Measurements from ENCODE around the gene NLGN1. TPM values are rescaled to one million over a fixed set of nuclear protein-coding genes. Genes with fewer than 3 reads are reported as not detected.

NLGN1 gene
- total RNA-seq, 1 experiment from 2014 or later = not detected

DNA sequence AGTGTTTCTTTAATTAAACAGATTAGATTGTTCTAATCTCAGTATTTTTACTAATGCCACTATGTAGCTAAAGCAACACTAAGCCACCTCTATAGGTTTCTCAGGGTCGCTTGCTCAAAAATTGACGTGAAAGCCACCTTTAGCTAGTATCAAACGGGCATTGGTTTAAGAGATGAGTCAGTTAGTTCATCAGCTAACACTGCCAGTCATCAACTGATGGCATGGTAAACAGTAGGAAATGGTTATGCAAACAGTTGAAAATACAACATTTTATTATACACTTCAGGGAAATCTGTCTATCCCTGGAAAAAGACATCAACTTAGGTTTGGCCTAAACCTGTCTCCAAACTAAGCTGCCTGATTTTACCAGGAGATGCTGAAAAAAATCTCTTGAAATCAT is 879.3 kb downstream of the NLGN1 start:
- intact Hi-C loops (cut with micrococcal nuclease) = no loop called here
- POLR2A ChIA-PET = no interaction called here
- H3K4me1 Mint-ChIP-seq (ENCODE audit: insufficient read depth, unreplicated experiment) = no peaks in the 10 kb centered on the region

DNA sequence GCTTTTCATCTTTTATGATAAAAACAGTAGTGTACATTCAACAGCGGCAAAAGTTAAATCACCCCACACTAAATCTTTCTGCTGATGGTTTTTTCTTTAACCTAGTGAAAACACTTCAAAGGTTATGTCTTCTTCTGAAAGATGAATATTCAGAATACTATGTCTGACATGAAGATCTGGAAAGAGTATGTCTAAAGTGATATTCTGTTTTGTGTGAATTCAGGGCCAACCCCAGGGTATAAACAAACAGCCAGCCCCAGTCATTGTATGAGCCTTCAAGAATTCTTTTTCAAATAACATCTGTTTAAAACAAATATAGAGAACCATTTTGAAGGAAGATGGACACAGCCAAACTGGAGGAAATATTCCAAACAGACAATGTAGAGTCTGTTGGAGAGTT is 880.5 kb downstream of the NLGN1 start:
- no peak for DNase-seq (ENCODE audit: unreplicated experiment)
- intact Hi-C loops (cut with micrococcal nuclease) = no loop called here
- Mint-ChIP-seq H3K4me3 (ENCODE audit: unreplicated experiment) (no peak overlapping the region), H3K9me3 (ENCODE audit: unreplicated experiment) (no peaks in the 10 kb centered on the region), H3K27me3 (ENCODE audit: insufficient read depth, unreplicated experiment) (no peaks in the 10 kb centered on the region), H3K27ac (ENCODE audit: low read depth, unreplicated experiment) (no peak overlapping the region), H3K4me1 (ENCODE audit: insufficient read depth, unreplicated experiment) (no peaks in the 10 kb centered on the region), H3K36me3 (ENCODE audit: insufficient read depth, unreplicated experiment) (no peaks in the 10 kb centered on the region)
- POLR2A ChIA-PET = no interaction called here
- TF ChIP-seq, protein P1, sequence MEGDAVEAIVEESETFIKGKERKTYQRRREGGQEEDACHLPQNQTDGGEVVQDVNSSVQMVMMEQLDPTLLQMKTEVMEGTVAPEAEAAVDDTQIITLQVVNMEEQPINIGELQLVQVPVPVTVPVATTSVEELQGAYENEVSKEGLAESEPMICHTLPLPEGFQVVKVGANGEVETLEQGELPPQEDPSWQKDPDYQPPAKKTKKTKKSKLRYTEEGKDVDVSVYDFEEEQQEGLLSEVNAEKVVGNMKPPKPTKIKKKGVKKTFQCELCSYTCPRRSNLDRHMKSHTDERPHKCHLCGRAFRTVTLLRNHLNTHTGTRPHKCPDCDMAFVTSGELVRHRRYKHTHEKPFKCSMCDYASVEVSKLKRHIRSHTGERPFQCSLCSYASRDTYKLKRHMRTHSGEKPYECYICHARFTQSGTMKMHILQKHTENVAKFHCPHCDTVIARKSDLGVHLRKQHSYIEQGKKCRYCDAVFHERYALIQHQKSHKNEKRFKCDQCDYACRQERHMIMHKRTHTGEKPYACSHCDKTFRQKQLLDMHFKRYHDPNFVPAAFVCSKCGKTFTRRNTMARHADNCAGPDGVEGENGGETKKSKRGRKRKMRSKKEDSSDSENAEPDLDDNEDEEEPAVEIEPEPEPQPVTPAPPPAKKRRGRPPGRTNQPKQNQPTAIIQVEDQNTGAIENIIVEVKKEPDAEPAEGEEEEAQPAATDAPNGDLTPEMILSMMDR (IDR thresholded peaks at IDR 0.05; ENCODE audit: unreplicated experiment) = no peak
- CTCF ChIA-PET = interaction anchor here (0.5 kb wide), 1 partner anchor 24 kb away, joined by 3 read pairs; no protein-coding TSS in a partner anchor
- BruUV-seq (replicated peaks) = no TSS peak

More for the DNA sequence above, 879.3 kb downstream of the NLGN1 start:
- no peak overlapping the region for H3K4me3 Mint-ChIP-seq (ENCODE audit: unreplicated experiment)
- H3K27ac Mint-ChIP-seq (ENCODE audit: low read depth, unreplicated experiment) = no peak overlapping the region
- no TSS peak for BruUV-seq (replicated peaks)
- no peaks in the 10 kb centered on the region for H3K27me3 Mint-ChIP-seq (ENCODE audit: insufficient read depth, unreplicated experiment)
- no peak for DNase-seq (ENCODE audit: unreplicated experiment)
- TF ChIP-seq, protein P1 (IDR thresholded peaks at IDR 0.05; ENCODE audit: unreplicated experiment) = no peak
- H3K9me3 Mint-ChIP-seq (ENCODE audit: unreplicated experiment) = no peaks in the 10 kb centered on the region
- H3K36me3 Mint-ChIP-seq (ENCODE audit: insufficient read depth, unreplicated experiment) = no peaks in the 10 kb centered on the region
- CTCF ChIA-PET = no interaction called here

DNA sequence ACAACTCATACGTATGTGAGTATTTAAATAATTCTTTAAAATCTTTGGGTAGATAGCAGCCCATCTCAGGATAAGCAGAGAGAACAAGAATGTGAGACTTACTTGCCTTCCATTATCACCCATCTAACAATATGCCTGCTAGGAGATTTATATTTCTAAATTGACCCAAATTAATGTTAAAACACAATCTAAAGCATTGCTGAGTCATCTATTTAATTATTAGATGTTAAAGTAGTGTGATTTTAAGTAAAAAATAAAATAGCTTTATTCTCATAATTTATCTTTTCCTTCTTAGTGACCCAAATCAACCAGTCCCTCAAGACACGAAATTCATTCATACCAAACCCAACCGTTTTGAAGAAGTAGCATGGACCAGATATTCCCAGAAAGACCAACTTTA is 882.6 kb downstream of the NLGN1 start:
- Mint-ChIP-seq H3K27me3 (ENCODE audit: insufficient read depth, unreplicated experiment) (no peaks in the 10 kb centered on the region), H3K9me3 (ENCODE audit: unreplicated experiment) (no peaks in the 10 kb centered on the region), H3K27ac (ENCODE audit: low read depth, unreplicated experiment) (no peak overlapping the region), H3K4me3 (ENCODE audit: unreplicated experiment) (no peak overlapping the region), H3K36me3 (ENCODE audit: insufficient read depth, unreplicated experiment) (no peaks in the 10 kb centered on the region), H3K4me1 (ENCODE audit: insufficient read depth, unreplicated experiment) (no peaks in the 10 kb centered on the region)
- ChIA-PET POLR2A (no interaction called here), CTCF (no interaction called here)
- TF ChIP-seq, protein P1 (IDR thresholded peaks at IDR 0.05; ENCODE audit: unreplicated experiment) = no peak
- no peak for DNase-seq (ENCODE audit: unreplicated experiment)
- BruUV-seq (replicated peaks) = no TSS peak
- intact Hi-C loops (cut with micrococcal nuclease) = no loop called here

DNA sequence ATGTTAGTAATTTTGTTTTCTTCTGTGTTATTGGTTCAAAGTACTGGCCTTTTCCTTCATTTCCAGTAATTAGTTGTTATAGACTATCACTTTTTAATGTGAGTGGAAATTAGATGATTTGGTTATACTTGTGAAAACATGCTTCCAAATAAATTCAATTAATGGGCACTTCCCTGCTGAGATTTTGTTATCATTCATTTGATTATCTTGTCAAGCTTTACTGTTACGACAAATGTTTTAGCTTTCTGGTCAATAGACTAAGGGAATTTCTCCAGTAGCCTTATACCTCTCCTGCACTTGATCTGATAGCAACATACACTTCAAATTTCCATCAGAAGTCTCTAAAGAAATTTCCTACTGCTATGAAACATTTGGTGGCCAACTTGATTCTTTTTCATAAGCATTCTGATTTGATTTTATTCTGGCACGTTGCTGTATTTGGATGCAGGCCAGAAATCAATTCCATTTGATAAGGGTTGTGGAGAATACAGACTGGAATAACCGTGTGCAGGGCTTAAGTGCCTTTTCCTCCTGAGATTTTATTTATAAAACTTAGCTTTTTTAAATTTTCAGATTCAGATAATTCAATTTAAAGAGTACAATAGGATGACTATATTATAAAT is 887.8 kb downstream of the NLGN1 start:
- BruUV-seq (replicated peaks) = no TSS peak
- TF ChIP-seq, protein P1 (IDR thresholded peaks at IDR 0.05; ENCODE audit: unreplicated experiment) = no peak
- H3K4me1 Mint-ChIP-seq (ENCODE audit: insufficient read depth, unreplicated experiment) = no peaks in the 10 kb centered on the region
- H3K27me3 Mint-ChIP-seq (ENCODE audit: insufficient read depth, unreplicated experiment) = peaks cover 36% of the 10 kb centered on the region
- no peak overlapping the region for H3K4me3 Mint-ChIP-seq (ENCODE audit: unreplicated experiment)
- intact Hi-C loops (cut with micrococcal nuclease) = no loop called here
- ChIA-PET POLR2A (no interaction called here), CTCF (no interaction called here)
- no peaks in the 10 kb centered on the region for H3K9me3 Mint-ChIP-seq (ENCODE audit: unreplicated experiment)
- DNase-seq (ENCODE audit: unreplicated experiment) = no peak
- no peaks in the 10 kb centered on the region for H3K36me3 Mint-ChIP-seq (ENCODE audit: insufficient read depth, unreplicated experiment)
- H3K27ac Mint-ChIP-seq (ENCODE audit: low read depth, unreplicated experiment) = no peak overlapping the region

Data from MCF 10A (cell line).